PC-9 (cell line): ENCODE measurements around the gene PRPSAP2. TPM values are rescaled to one million over a fixed set of nuclear protein-coding genes. Genes with fewer than 3 reads are reported as not detected.

Experiments used
- BruUV-seq: library from RNA; stranded (reverse); fragments of 400-500 nt; replicated peaks from 2 replicates; lab custom pipeline; 2021; lab: Mats Ljungman, UMichigan
- CTCF ChIA-PET: fragments of 300-600 bp; sonication (Branson Sonifier 250); formaldehyde crosslinking; loops from one replicate; lab custom pipeline; 2022; ENCODE audit warnings: antibody characterized with exemption; lab: Charles Lee
- POLR2A ChIA-PET: fragments of 300-600 bp; sonication (Branson Sonifier 250); formaldehyde crosslinking; loops from one replicate; lab custom pipeline; 2022; ENCODE audit warnings: antibody characterized with exemption; ENCODE audit not compliant: unreplicated experiment; lab: Charles Lee
- DNase-seq, 2 experiments: peaks; one replicate each; pipeline versions ENCODE4 v3.0.0 to v3.0.0-alpha.2; 2015 to 2022; ENCODE audit warnings: mixed read lengths in 1 of 2
- H2AFZ ChIP-seq: fragments of 200-600 bp; sonication (generic); 2 replicates; pipeline ENCODE4 v1.8.1; 2017; ENCODE audit warnings: antibody characterized with exemption
- H3F3A ChIP-seq: fragments of 200-600 bp; sonication (generic); 2 replicates; pipeline ENCODE4 v1.8.1; 2017; ENCODE audit warnings: antibody characterized with exemption, mild to moderate bottlenecking, low read depth; ENCODE audit not compliant: insufficient read depth
- H3K27ac ChIP-seq: fragments of 200-600 bp; sonication (generic); 2 replicates; pipeline ENCODE4 v1.6.1; 2016; ENCODE audit warnings: mixed run types
- H3K27me3 ChIP-seq: fragments of 200-600 bp; sonication (generic); 2 replicates; pipeline ENCODE4 v1.6.1; 2016; ENCODE audit warnings: low read depth, mixed run types; ENCODE audit not compliant: insufficient read depth
- H3K36me3 ChIP-seq: fragments of 200-600 bp; sonication (generic); 2 replicates; pipeline ENCODE4 v1.6.1; 2016; ENCODE audit warnings: low read depth, mixed run types
- H3K4me1 ChIP-seq: fragments of 200-600 bp; sonication (generic); replicated peaks from 2 replicates; pipeline ENCODE4 v1.6.1; 2016; ENCODE audit warnings: mixed run types; ENCODE audit not compliant: insufficient read depth
- H3K4me2 ChIP-seq: fragments of 200-600 bp; sonication (generic); 2 replicates; pipeline ENCODE4 v1.6.1; 2017; ENCODE audit warnings: mixed run types
- H3K4me3 ChIP-seq: fragments of 200-600 bp; sonication (generic); 2 replicates; pipeline ENCODE4 v1.6.1; 2016; ENCODE audit warnings: mixed run types
- H3K79me2 ChIP-seq: fragments of 200-600 bp; sonication (generic); 2 replicates; pipeline ENCODE4 v1.6.1; 2017; ENCODE audit warnings: low read depth, mixed run types
- H3K9me2 ChIP-seq: fragments of 200-600 bp; sonication (generic); 2 replicates; pipeline ENCODE4 v1.8.1; 2017; ENCODE audit warnings: mild to moderate bottlenecking; ENCODE audit not compliant: insufficient read depth
- H3K9me3 ChIP-seq: fragments of 200-600 bp; sonication (generic); 2 replicates; pipeline ENCODE4 v1.8.1; 2016; ENCODE audit warnings: low read depth; ENCODE audit not compliant: insufficient read depth
- H4K20me1 ChIP-seq: fragments of 200-600 bp; sonication (generic); 2 replicates; pipeline ENCODE4 v1.8.1; 2017; ENCODE audit not compliant: insufficient read depth
- CTCF ChIP-seq: fragments of 200-600 bp; sonication (generic); conservative IDR thresholded peaks from 2 replicates; pipeline ENCODE4 v1.6.1; 2017; ENCODE audit warnings: mixed run types, antibody characterized with exemption, mild to moderate bottlenecking, moderate library complexity
- EZH2 ChIP-seq: fragments of 200-600 bp; sonication (generic); IDR thresholded peaks from 2 replicates; pipeline ENCODE4 v1.8.0; 2017; ENCODE audit warnings: antibody characterized with exemption, low read depth
- intact Hi-C: fragments of 100-400 bp; cut with micrococcal nuclease; formaldehyde crosslinking; loops from one replicate; pipeline ENCODE4 v1.10.0; 2022; ENCODE audit not compliant: unreplicated experiment
- total RNA-seq: library from RNA; stranded (reverse); gene quantifications from 2 replicates; pipeline ENCODE4 v1.2.3, GENCODE V29; 2021

Gene PRPSAP2
- total RNA-seq, 1 experiment from 2014 or later, result 50.0 TPM

- Histone ChIP-seq H3K4me3 (no peak overlapping the region), H3K27ac (no peak overlapping the region), H2AFZ (no peak overlapping the region), H4K20me1 (no peaks in the 10 kb centered on the region), H3K27me3 (peaks cover 12% of the 10 kb centered on the region; the same call in 1 of the 2 replicates), H3K9me3 (no peaks in the 10 kb centered on the region), H3K36me3 (no peaks in the 10 kb centered on the region), H3K9me2 (no peaks in the 10 kb centered on the region), H3K79me2 (no peaks in the 10 kb centered on the region), H3F3A (no peaks in the 10 kb centered on the region), H3K4me2 (no peak overlapping the region), H3K4me1 (peaks cover 14% of the 10 kb centered on the region; the same call in 1 of the 2 replicates)
- ChIA-PET POLR2A (no interaction called here), CTCF (no interaction called here)
- no TSS peak for BruUV-seq
- intact Hi-C loops, result no loop called here
- TF ChIP-seq EZH2 (no peak), CTCF (no peak)
- DNase-seq, result no peak
Measured at GRCh38 chr17:18949566-18949965, 91.6 kb downstream of the PRPSAP2 start.

GRCh38 chr17:18950346-18950745, 92.4 kb downstream of the PRPSAP2 start:
- Histone ChIP-seq H3K9me2 (no peaks in the 10 kb centered on the region), H3K79me2 (no peaks in the 10 kb centered on the region), H3K4me1 (peaks cover 14% of the 10 kb centered on the region; the same call in 1 of the 2 replicates), H3K36me3 (no peaks in the 10 kb centered on the region), H3K4me3 (no peak overlapping the region), H3F3A (no peaks in the 10 kb centered on the region), H3K27ac (no peak overlapping the region), H3K4me2 (no peak overlapping the region), H4K20me1 (no peaks in the 10 kb centered on the region), H3K9me3 (no peaks in the 10 kb centered on the region), H2AFZ (no peak overlapping the region), H3K27me3 (peaks cover 5% of the 10 kb centered on the region; the same call in 1 of the 2 replicates)
- CTCF ChIA-PET, result no interaction called here
- TF ChIP-seq EZH2 (no peak), CTCF (no peak)
- no TSS peak for BruUV-seq
- POLR2A ChIA-PET, result no interaction called here
- intact Hi-C loops, result no loop called here
- DNase-seq, result no peak

GRCh38 chr17:18950944-18951905, 93.3 kb downstream of the PRPSAP2 start:
- Histone ChIP-seq H3K4me2 (no peak overlapping the region), H3K36me3 (no peaks in the 10 kb centered on the region), H3K27ac (no peak overlapping the region), H3K4me1 (peaks cover 11% of the 10 kb centered on the region; the same call in 1 of the 2 replicates), H2AFZ (no peak overlapping the region), H3K9me2 (no peaks in the 10 kb centered on the region), H3K9me3 (no peaks in the 10 kb centered on the region), H4K20me1 (no peaks in the 10 kb centered on the region), H3K4me3 (no peak overlapping the region), H3F3A (no peaks in the 10 kb centered on the region), H3K27me3 (peaks cover 5% of the 10 kb centered on the region; the same call in 1 of the 2 replicates), H3K79me2 (no peaks in the 10 kb centered on the region)
- ChIA-PET CTCF (no interaction called here), POLR2A (no interaction called here)
- no peak for TF ChIP-seq EZH2
- TF ChIP-seq CTCF, result no peak
- intact Hi-C loops, result no loop called here
- BruUV-seq, result no TSS peak
- no peak for DNase-seq
